HG03066 (cell line): ENCODE data around the gene PCNX1.
A peak's percentile ranks its signal among the peaks of the same experiment; 100 is the strongest.
"Not testable (repeated sequence)": the region's sequence is repeated elsewhere in the genome, so short reads cannot be mapped to it uniquely, and the experiment has no call there.

Experiments
- ATAC-seq: cut with Tn5 transposase; IDR thresholded peaks from one replicate; pipeline ENCODE4 v1.9.1; 2021; ENCODE audit warnings: low read depth; ENCODE audit not compliant: unreplicated experiment

Gene PCNX1

DNA sequence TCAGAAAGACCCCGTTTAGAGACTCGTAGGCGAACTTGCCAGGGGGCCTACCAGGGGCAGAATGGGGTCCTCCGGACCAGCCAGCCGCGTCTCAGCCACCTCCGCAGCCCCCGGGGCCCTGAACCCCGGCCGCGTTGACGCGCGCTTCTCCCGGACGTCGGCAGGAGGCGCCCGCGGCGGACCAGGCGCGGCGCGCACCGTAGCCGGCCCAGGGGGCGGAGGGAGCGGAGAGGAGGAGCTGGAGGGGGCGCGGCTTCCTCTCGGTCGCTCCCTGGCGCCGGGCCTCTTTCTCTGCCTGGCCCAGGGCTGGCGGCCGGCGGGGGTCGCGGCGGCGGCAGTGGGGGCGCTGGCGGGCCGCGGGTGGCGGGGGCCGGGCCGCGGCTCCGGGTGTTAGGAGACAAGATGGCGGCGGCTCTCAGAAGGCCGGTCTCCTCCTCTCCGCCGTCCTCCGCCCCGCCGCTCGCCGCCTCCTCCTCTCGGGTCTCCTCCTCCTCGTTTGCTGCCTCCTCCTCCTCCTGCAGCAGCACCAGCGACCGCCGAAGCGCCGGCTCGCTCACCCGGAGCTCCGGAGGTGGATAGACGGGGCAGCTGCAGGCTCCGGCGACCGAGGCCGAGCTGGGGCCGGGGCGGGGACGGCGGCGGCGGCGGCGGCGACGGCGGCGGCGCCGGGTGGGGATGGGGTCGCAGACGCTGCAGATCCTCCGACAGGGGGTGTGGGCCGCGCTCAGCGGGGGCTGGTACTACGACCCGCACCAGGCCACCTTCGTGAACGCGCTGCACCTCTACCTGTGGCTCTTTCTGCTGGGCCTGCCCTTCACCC lies at the start of gene PCNX1:
Gene PCNX1 (plus strand): TSS at position 284 of the 820 bp plus-strand sequence. CDS start 392 bp downstream, at position 676.
- peak; percentile 64 for ATAC-seq

DNA sequence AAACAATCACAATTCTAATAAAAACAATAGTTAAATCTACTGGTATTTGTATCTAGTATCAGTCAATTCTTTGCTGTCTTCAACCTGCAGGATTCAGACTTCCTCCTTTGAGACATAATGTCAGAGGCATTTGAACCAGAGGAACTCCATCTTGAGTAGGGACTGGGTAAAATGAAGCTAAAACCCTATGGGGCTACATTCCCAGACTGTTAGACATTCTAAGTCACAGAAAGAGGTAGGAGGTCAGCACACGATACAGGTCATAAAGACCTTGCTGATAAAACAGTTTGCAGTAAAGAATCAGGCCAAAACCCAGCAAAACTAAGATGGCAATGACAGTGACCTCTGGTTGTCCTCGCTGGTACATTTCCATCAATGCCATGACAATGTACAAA lies 49.8 kb upstream of the PCNX1 start:
- ATAC-seq = no peak

DNA sequence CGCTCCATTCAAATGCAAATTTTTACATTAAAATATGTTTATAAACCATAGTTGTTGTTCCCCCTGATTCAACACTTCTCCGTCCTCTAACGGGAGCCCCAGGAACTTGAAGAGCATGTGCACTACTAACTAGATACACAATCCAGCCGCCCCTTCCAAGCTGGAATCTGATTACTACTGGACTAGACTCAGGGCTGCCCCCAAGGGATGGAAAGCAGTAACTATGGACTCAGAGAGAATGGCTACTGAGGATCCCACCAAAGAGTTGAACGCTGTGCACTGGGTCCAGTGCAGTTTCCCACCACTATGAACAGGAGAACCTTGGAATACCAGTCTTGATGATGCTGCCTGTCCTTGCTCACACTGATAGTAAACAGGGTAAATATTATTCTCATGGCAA lies 48.6 kb upstream of the PCNX1 start:
- no peak for ATAC-seq

DNA sequence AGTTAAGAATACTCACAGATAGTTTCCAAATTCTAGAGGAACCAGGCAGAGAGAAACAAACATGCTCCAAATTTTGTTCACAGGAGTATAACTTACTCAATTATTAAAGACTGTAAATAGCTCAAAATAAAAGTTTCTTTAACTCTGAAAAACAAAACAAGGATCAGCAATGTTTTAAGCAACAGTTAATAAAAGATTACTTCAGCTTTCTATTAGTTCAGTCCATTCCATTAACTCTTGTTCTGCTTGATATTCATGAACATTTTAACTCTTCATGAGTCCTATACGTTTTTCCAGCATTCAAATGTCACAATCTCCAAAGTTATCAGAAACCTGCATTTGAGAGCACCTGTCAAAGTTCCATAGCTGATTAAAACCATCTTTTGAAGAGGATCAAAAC lies 40.3 kb upstream of the PCNX1 start:
- not testable (repeated sequence) for ATAC-seq

DNA sequence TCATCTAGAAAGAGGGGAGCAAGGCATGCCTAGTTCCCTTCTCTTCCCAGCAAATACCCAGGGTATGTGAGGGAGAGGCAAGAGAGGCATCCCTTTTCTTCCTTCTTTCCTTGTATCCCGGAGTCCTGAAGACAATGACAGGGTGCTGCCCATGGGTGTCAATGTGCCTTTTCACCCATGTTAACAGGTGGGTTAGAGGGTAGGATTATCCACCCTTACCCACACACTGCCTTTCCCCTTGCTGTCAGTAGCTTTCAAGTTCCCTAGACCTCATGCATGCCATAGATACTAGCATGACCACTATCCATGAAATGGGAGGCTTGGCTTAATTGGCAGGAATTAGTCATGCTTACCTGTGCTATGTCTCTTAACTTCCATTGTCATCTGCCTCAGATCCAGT lies 36.3 kb upstream of the PCNX1 start:
- ATAC-seq = no peak

DNA sequence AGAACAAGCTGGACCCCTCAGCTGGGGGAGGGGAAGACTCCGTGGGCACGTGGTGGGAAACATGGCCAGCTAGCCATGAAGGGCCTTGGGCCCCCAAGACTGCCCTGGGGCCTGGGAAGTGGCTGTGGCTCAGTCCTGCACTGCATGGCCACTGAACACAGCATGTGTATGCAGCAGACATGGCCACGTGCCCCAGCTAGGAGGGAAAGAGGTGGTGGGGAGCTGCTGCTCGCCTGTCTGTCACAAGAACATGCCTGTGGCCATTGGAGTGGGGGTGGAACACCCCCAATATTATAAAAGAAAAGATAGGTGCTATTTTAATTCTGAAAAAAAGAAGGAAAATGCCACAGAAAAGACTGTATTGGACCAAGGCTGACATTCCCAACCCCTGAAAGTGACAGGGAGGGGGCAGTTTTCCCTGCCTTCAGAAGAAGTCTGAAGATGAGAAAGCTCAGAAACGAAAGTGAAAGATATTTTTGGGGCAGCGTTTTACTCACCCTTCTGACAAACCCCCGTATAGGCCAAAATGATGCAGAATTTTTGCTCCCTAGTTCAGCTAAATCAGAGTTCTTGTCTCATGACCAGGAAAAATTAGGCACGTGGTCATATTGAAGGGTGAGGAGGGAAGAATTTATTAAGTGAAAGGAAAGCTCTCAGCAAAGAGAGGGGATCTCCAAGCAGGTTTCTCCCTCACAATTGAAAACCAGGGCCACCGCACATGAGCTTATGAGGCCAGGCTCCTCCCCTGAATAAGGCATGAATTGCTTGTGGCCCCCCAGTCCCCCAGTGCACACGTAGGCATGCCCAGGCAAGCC lies 35.2 kb upstream of the PCNX1 start:
- ATAC-seq = no peak

DNA sequence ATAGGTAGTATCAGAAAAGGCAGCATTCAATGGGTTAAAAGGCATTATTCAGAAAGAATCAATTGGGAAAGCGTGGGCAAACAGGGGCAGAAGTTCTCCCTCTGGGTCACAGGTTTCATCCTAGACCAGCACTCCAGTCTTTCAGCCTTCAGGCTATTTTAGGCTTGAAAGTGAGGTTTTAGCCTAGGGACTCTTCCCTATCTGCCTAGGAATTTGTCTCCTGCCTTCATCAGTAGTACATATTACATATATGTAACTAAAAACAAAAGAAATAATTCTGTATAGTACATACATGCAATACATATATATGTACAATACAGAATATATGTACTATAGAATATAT lies 34.6 kb upstream of the PCNX1 start:
- ATAC-seq = no peak

DNA sequence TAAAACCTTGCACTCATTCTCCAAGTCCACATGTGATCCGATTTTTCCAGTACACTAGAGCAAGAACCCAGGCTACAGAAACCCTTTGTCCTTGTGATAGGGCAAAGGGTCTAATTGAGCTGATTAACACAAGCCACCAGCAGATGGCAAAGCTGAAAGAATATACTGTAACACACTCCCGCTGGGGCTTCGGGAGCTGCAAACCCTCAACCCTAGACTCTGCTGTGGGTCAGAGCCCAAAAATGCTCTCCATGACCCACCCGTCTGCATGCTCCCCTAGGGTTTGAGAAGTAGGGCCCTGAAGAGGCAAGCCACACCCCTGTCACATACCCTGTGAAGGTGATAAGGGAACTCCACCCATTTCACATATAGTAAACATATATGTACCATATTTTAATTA lies 33.6 kb upstream of the PCNX1 start:
- no peak for ATAC-seq

DNA sequence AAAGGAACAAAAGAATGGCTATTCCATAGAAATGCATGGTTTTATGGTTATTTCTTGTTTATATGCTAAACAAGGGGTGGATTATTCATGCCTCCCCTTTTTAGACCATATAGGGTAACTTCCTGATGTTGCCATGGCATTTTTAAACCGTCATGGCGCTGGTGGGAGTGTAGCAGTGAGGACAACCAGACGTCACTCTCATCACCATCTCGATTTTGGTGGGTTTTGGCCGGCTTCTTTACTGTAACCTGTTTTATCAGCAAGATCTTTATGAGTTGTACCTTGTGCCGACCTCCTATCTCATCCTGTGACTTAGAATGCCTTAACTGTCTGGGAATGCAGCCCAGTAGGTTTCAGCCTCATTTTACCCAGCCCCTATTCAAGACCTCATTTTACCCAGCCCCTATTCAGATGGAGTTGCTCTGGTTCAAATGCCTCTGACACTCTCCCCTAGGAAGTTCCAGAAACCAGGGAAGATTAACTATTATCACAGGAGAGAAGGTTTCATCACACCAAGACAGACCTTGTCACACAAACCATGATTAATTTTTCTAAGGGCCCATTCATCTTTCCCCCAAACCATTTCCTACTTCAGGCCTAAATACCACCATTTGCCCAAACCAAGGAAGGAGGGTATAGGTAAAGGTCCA lies 31.3 kb upstream of the PCNX1 start:
- not testable (repeated sequence) for ATAC-seq

DNA sequence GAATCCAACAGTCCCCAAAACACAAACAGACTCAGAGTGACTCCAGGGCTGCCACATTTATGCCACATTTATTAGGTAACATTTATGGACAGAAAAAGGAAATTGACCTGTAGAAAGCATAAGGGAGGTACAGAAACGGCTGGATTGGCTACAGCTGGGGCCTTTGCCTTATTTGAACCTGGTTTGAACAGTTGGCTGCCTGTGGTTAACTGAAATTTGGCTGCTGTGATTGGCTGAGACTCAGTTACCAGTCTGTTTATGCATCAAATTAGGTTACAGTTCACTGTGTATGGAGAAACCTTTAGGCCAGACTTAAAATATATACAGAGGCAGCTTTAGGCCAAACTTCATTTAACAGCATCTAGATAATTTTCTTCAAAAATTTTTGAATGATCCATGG lies 27.8 kb upstream of the PCNX1 start:
- ATAC-seq = no peak

DNA sequence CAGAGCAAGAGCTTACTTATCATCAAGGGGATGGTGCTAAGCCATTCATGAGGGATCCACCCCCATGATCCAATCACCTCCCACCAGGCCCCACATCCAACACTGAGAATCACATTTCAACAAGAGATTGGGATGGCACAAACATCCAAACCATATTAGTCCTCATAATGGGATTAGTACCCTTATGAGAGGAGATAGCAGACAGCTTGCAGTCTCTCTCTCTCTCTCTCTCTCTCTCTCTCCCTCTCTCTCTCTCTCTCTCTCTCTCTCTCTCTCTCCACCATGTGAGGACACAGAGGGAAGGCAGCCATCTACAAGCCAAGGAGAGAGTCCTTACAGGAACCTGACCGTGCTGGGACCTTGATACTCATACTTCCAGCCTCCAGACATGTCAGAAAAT lies 26.4 kb upstream of the PCNX1 start:
- not testable (repeated sequence) for ATAC-seq

DNA sequence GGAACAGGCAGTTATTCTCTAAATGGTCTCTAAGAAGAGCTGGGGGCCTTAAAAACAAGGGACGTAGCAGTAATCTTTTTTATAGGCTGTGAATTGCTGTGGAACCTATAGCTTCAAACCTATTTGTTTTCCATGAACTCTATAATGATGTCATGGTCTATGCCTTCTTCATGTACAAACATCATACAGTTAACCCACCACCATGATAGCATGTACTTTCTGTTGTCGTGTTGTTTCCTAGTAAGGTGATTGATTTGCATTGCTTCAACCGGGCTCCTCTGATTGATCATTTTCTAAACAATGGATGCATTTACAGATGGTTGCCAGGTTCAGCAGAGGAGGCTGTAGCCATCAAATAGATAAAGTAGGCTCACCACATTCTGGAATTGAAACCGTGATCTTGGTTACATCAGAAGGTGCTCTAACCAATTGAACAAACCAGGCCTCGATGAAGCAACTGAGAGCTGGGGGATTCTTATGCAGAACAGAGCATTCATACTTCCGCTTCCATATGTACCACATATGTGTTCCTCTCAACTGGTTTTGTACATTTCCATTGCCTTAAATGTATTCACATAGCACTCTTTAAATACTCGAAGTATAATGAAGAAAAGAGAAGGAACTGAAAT lies 25.6 kb upstream of the PCNX1 start:
- ATAC-seq = peak; percentile 52

DNA sequence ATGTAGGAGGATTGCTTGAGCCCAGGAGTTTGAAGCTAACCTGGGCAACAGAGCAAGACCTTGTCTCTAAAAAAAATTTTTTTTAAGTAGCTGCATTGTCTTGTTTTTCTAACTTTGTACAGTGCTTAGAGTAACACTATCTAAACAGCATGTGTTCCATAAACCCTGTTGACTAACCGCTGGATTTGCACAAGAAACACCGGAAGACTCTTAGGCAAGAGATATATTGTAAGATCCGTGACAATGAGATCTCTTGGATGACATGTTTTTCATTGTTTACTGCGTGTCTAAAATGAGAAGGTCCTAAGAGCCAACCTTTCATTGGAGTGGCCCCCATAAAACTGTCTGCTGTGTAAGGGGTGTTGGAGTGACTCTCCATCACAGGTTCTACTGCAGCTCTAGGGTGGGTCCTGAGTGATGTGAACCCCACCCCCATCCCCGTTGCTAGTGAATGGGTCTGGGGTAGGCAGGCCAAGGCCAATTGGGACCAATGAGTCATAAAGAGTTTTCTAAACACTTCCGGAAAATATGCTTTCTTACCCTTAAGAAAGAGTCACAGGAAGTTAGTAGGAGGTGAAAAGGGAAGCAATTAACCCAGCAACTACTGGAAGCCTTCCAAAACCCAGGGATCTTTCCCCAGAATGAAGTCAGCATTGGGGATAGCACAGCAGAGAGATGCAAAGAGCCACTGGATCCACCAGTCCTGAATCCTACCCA lies 24.3 kb upstream of the PCNX1 start:
- no peak for ATAC-seq

DNA sequence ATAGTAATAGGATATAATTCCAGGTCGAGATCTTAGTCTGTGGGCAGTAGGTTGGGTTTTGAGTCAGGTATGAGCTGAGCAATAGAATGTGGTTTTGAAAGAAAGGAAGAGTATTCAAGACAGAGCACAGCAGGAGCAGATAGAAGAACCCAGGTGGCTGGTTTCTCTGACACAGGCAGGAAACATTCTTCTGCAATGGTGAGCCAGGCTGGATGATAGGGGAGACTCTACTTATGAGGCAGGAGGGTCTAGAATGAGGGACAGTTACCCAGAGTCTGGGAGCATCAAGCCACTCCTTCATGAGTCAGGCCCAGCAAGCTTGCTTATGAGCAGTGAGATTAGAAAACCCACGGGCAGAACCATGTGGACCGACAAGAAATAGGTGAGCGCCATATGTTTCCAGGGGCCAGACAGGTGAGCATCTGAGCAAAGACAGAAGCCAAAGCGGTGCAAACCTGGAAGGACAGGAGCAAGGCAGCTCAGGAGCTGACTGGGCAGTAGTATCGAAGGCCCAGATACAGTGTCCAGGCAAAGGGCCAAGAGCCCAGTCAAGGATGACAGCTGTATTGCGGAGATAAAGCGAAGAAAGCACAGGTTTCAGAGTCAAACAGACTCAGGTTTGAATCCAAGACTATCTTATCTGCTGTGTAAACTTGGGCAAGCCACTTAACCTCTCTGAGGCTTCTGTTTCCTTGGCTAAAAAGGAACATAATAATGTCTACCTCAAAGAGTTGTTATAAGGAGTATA lies 22.5 kb upstream of the PCNX1 start:
- no peak for ATAC-seq

DNA sequence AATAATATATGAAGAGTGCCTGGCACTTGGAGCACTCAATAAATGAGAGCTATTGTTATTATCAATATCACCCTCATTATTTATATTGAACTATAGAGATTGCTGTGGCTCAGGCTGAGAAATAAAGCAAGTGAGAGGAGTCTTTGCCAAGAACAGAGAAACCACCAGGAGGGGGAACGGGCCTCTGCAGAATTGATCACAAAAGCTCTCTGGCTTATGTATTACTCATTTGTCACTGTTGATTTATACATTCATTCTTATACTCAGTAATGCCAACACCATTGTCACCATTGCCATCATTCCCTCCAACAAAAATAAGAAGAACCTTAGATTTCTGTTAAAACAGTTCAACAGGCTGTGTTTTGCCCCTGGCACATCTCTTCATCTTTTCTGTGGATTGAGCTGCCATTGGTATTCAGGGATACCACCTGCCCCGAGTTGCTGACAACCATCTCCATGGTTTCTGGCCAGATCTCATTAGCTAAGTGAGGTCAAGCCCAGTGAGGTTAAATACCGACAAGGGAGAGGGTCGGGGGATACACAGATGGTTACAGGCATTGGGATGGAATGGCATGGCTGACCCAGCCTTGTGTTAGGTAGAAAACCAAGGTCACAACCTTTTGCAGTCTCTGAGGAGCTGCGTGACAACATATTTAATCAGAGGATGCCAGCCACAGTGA lies 21.8 kb upstream of the PCNX1 start:
- no peak for ATAC-seq

DNA sequence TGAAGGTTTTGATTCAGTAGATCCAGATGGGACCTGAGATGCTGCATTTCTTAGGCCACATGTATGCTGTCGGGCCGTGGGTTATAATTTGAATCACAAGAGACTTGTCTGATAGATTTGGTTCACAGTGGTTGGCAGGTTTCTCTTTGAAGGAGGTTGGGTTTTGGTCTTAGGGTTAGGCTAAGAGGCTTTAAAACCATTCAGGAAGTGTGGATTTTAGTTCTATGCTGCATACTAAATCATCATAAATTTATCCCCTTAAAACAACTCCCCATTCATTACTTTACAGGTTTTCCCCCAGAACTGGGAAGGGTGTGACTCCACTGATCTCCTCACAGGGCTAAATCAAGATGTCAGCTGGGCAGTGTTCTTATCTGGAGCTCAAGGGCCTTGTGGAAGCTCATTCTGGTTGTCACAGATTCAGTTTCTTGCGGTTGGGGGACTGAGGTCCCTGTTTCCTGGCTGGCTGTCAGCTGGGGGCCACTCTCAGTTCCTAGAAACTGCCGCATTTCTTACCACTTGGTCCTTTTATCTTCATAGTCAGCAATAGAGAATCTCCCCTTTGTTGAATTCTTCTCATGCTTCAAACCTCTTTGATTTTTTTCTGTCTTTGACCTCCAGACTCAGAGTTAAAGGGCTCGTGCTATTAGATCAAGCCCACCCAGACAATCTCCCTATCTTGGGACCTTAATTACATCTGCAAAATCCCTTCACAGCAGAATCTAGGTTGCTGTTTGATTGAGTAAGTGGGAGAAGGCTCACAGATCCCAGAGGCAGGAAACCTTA lies 20.6 kb upstream of the PCNX1 start:
- ATAC-seq = peak; percentile 46

DNA sequence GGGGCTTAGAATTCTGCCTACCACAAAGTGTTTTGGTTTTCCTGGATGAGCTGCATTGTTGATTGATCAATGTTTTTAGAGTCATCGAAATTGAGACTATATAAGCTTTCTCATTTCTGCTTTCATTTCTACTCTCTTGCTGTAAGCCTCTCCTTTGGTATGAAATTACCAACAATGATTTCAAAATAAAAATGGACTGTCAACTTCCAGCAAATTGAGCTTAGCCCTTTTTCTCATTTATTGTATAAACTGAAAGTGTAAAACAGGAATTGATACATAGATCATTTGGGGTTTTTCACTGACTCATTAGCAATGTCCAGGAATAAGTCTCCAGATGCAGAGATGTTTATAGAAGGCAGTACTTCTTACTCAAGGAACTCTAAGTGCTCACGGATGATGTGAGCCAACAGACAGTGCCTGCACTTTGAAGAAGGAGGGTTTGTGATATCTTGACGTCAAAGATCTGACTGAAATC lies 20.0 kb upstream of the PCNX1 start:
- peak; percentile 53 for ATAC-seq
